SK-N-MC (cell line): ENCODE results near the gene GK2.

Source experiments
- EZH2 ChIP-seq: fragments of 200-600 bp; sonication (generic); IDR thresholded peaks from one replicate; pipeline ENCODE4 v1.6.1; 2017; ENCODE audit warnings: antibody characterized with exemption
- FOXP2 ChIP-seq: optimal IDR thresholded peaks from 2 replicates; pipeline ENCODE3; 2011; ENCODE audit warnings: mild to moderate bottlenecking, moderate library complexity; ENCODE audit not compliant: insufficient read depth; ENCODE audit errors: extremely low read length, control extremely low read depth

GRCh38 chr4:79413032-79413885 is 5.2 kb upstream of the GK2 start:
- TF ChIP-seq EZH2 (no peak), FOXP2 (no peak)
